ENCODE results near the gene ZNF337. TPM values are rescaled to one million over a fixed set of nuclear protein-coding genes. Genes with fewer than 3 reads are reported as not detected.
"Not testable (repeated sequence)": the region's sequence is repeated elsewhere in the genome, so short reads cannot be mapped to it uniquely, and the experiment has no call there.

Gene ZNF337
- total RNA-seq, 1 donor from 2014 or later, result 8.0 TPM

DNA sequence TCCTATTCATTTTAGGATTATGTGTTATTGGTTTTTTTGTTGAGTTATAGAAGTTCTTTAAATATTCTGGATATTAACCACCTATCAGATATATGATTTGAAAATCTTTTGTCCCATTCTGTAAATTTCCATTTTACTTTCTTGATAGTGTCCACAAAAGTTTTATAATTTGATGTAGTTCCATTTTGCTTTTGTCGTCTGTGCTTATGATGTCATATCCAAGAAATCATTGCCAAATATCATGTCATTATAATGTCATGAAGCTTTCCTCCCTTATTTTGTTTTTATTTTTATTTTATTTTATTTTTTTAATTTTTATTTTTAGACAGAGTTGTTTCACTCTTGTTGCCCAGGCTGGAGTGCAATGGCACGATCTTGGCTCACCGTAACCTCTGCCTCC lies 51.8 kb downstream of the ZNF337 start:
- no peak for DNase-seq (ENCODE audit: low read depth)
- H3K4me3 ChIP-seq (ENCODE audit: low read depth, low read length), result no peak overlapping the region
- no peak for TF ChIP-seq CTCF (conservative IDR thresholded peaks at IDR 0.05; ENCODE audit: low read depth, low read length)

- H3K4me3 ChIP-seq (ENCODE audit: low read depth, low read length), result no peak overlapping the region
- TF ChIP-seq CTCF (conservative IDR thresholded peaks at IDR 0.05; ENCODE audit: low read depth, low read length), result no peak
- no peak for DNase-seq (ENCODE audit: low read depth)
Observed at GRCh38 chr20:25643716-25644115, 52.9 kb downstream of the ZNF337 start.

GRCh38 chr20:25637247-25637646 lies 59.4 kb downstream of the ZNF337 start:
- no peak for TF ChIP-seq CTCF (conservative IDR thresholded peaks at IDR 0.05; ENCODE audit: low read depth, low read length)
- no peak for DNase-seq (ENCODE audit: low read depth)

DNA sequence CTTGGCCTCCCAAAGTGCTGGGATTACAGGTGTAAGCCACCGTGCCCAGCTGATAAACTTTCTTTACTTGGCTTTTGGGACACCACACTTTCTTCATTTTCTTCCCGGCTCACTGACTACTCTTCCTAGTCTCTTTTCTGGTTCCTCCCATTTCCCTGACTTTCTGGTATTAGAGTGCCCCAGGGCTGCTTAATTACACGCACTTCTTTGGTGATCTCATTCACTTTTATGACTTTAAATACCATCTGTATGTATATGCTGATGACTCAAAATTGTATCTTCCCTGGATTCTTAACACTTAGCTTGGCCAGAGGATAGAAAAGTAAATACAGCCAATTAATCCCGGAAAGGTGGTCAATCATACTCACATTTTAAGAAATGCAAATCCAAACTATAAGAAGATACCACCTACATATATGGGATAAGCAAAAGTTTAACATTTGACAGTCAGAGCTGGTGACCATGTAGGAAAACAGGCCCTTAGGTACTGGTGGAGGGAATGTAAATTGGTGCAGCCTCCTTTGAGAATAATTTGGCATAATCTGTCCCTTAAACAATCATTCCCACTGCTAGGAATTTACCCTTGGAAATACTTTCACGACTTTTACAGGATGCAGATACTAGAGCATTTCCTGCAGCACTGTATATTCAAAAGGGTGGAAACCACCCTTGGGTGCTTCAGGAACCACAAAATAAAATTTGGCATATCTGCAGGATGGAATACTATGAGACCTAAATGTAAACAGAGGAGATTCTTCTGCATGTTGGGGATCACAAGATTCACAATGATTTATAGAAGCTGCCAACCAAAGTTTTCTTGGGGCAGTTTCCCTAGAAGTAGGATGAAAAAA lies 63.5 kb downstream of the ZNF337 start:
- H3K4me3 ChIP-seq (ENCODE audit: low read depth, low read length), result no peak overlapping the region
- no peak for TF ChIP-seq CTCF (conservative IDR thresholded peaks at IDR 0.05; ENCODE audit: low read depth, low read length)
- DNase-seq (ENCODE audit: low read depth), result no peak

More at GRCh38 chr20:25637247-25637646, 59.4 kb downstream of the ZNF337 start:
- H3K4me3 ChIP-seq (ENCODE audit: low read depth, low read length), result no peak overlapping the region

GRCh38 chr20:25630615-25631014 lies 66.0 kb downstream of the ZNF337 start:
- H3K4me3 ChIP-seq (ENCODE audit: low read depth, low read length); DNase-seq (ENCODE audit: low read depth): not testable (repeated sequence)

DNA sequence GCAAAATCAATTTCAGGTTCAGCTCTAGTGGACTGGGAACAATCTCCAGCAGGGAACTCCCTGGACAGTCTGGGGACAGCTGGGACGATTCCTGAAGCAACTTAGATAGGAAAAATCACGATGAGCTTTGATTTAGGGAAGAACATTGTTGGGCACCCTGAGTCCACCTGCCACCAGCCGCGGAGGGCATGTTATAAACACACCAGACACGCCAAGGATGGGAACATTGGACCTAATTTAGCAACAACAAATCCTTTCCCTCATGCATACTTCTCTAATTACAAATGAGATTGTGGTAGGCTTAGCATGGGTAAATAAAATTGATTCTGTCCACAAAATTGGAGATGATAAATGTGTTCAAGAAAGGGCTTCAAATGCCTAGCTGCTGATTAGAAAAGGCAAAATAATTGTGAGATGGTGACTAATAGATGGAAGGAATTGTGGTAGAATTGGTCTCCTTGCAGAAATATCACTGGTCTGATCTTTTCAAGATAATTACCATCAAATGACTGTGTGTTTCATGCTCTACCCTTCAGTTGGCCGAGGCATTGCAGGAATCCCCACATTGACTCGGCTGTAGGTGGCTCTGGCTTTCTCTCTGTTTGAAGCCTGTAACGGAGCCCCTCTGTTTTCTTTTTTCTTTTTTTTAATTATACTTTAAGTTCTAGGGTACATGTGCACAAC lies 66.7 kb downstream of the ZNF337 start:
- H3K4me3 ChIP-seq (ENCODE audit: low read depth, low read length), result no peak overlapping the region
- no peak for DNase-seq (ENCODE audit: low read depth)
- TF ChIP-seq CTCF (conservative IDR thresholded peaks at IDR 0.05; ENCODE audit: low read depth, low read length), result no peak

- H3K4me3 ChIP-seq (ENCODE audit: low read depth, low read length), result no peak overlapping the region
- TF ChIP-seq CTCF (conservative IDR thresholded peaks at IDR 0.05; ENCODE audit: low read depth, low read length), result no peak
- no peak for DNase-seq (ENCODE audit: low read depth)
Observed at GRCh38 chr20:25626779-25627178, 69.9 kb downstream of the ZNF337 start.
